Thyroid gland (tissue), 4 donors: ENCODE results near the gene PSMA4. TPM values are rescaled to one million over a fixed set of nuclear protein-coding genes. Genes with fewer than 3 reads are reported as not detected.
A peak's percentile ranks its signal among the peaks of the same experiment; 100 is the strongest.

ENCODE experiments used
- DNase-seq, 2 donors: peaks; one replicate each; pipeline ENCODE4 v3.0.0-alpha.2; 2019
- H3K27ac ChIP-seq, 3 donors: fragments of 200-600 bp; sonication (generic); 1 replicate in 2 of 3; 2 replicates in 1 of 3; pipeline ENCODE4 v1.5.1; 2016 to 2019; ENCODE audit warnings: mild to moderate bottlenecking in 1 of 3, moderate library complexity in 1 of 3
- H3K27me3 ChIP-seq: fragments of 200-600 bp; sonication (generic); one replicate; pipeline ENCODE4 v1.5.1; 2019
- H3K36me3 ChIP-seq, 2 donors: fragments of 200-600 bp; sonication (generic); one replicate each; pipeline ENCODE4 v1.5.1; 2016 to 2019
- H3K4me1 ChIP-seq, 2 donors: fragments of 200-600 bp; sonication (generic); one replicate each; pipeline ENCODE4 v1.5.1; 2017 to 2019
- H3K4me3 ChIP-seq, 3 donors: fragments of 200-600 bp; sonication (generic); replicated peaks in 1 of 3; 1 replicate in 2 of 3; 2 replicates in 1 of 3; pipeline ENCODE4 v1.5.1; 2016; ENCODE audit warnings: mild to moderate bottlenecking in 1 of 3
- H3K9me3 ChIP-seq: fragments of 200-600 bp; sonication (generic); one replicate; pipeline ENCODE4 v1.5.1; 2017
- POLR2A ChIP-seq, 2 donors: fragments of 450-650 bp; IDR thresholded peaks; one replicate each; pipeline ENCODE4 v1.6.1; 2017; ENCODE audit warnings: antibody characterized with exemption in 2 of 2, mild to moderate bottlenecking in 2 of 2, moderate library complexity in 1 of 2
- WGBS, 2 donors: methylation state at CpG; one replicate each; pipeline ENCODE4 v1.1.5; 2017; 5-methylcytosine and 5-hydroxymethylcytosine counted together
- intact Hi-C: fragments of 100-400 bp; cut with DNase I; formaldehyde crosslinking; loops from one replicate; pipeline ENCODE4 v1.15.1; 2023
- total RNA-seq, 4 donors: library from RNA; depleted of rRNA; stranded (reverse); fragments of >200 nt; gene quantifications; one replicate each; pipeline ENCODE4 v1.2.3, GENCODE V29; 2016
- TF ChIP-seq, protein P1 (sequence below), 6 experiments: fragments of 200-600 bp in 3 of 6; fragments of 450-650 bp in 3 of 6; sonication (generic) in 3 of 6; IDR thresholded peaks; one replicate each; pipeline ENCODE4 v1.5.1; 2016 to 2019; ENCODE audit warnings: antibody characterized with exemption in 6 of 6, mild to moderate bottlenecking in 2 of 6, inconsistent platforms in 1 of 6, moderate library complexity in 1 of 6

PSMA4 gene
- total RNA-seq, 4 donors from 2014 or later, result 123 to 185 (median 149) TPM

DNA sequence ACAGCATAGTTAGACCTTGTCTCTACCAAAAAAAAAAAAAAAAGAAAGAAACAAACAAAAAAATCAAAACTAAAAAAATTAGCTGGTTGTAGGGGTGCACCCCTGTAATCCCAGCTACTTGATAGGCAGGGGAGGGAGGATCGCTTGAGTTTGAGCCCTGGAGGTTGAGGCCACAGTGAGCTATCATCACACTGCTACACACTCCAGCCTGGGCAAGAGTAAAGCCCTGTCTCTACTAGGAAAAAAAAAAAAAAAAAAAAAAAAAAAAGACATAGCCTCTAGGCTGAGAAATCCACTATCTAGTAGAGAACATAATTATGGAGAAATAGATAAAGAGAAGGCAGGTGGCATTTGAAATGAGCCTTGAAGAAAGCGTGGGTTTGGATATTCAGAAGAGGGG is 22.8 kb downstream of the PSMA4 start:
- Histone ChIP-seq H3K4me1 (peaks cover 9% of the 10 kb centered on the region in 2 donors), H3K27me3 (peaks cover 4% of the 10 kb centered on the region), H3K36me3 (no peaks in the 10 kb centered on the region), H3K27ac (no peak overlapping the region), H3K4me3 (no peak overlapping the region), H3K9me3 (no peaks in the 10 kb centered on the region)
- 93 to 97% methylated on average over 2 of the region's 2 CpGs for WGBS, 2 donors
- TF ChIP-seq, protein P1, sequence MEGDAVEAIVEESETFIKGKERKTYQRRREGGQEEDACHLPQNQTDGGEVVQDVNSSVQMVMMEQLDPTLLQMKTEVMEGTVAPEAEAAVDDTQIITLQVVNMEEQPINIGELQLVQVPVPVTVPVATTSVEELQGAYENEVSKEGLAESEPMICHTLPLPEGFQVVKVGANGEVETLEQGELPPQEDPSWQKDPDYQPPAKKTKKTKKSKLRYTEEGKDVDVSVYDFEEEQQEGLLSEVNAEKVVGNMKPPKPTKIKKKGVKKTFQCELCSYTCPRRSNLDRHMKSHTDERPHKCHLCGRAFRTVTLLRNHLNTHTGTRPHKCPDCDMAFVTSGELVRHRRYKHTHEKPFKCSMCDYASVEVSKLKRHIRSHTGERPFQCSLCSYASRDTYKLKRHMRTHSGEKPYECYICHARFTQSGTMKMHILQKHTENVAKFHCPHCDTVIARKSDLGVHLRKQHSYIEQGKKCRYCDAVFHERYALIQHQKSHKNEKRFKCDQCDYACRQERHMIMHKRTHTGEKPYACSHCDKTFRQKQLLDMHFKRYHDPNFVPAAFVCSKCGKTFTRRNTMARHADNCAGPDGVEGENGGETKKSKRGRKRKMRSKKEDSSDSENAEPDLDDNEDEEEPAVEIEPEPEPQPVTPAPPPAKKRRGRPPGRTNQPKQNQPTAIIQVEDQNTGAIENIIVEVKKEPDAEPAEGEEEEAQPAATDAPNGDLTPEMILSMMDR (IDR thresholded peaks at IDR 0.05), result no peak
- TF ChIP-seq POLR2A (IDR thresholded peaks at IDR 0.05), result no peak
- intact Hi-C loops, result no loop called here
- DNase-seq, result no peak

DNA sequence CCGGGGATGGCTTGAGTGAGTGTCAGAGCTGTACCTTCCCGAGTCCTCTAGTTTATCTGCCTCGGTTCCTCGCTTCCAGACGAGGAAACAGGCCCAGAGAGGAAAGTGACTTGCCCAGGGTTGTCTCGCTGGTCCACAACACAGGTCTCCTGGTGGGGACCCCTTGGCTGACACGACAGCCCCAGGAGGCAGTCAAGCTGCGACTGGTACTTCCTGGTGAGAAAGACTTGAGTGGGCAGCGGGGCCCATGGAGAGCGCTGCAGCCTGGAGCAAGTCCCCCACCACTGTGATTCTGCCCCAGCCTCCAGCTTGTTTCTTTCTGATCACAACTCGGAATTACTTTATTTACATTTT is 24.5 kb downstream of the PSMA4 start:
- 59 to 65% methylated on average over 11 of the region's 11 CpGs for WGBS, 2 donors
- no peaks in the 10 kb centered on the region for H3K27me3 ChIP-seq
- intact Hi-C loops, result no loop called here
- TF ChIP-seq POLR2A (IDR thresholded peaks at IDR 0.05), result no peak
- TF ChIP-seq, protein P1 (IDR thresholded peaks at IDR 0.05), result no peak
- H3K4me1 ChIP-seq, result peaks cover 9% of the 10 kb centered on the region in 2 donors
- H3K4me3 ChIP-seq, result no peak overlapping the region
- DNase-seq, result no peak
- no peaks in the 10 kb centered on the region for H3K9me3 ChIP-seq
- H3K27ac ChIP-seq, result no peak overlapping the region
- H3K36me3 ChIP-seq, result no peaks in the 10 kb centered on the region

DNA sequence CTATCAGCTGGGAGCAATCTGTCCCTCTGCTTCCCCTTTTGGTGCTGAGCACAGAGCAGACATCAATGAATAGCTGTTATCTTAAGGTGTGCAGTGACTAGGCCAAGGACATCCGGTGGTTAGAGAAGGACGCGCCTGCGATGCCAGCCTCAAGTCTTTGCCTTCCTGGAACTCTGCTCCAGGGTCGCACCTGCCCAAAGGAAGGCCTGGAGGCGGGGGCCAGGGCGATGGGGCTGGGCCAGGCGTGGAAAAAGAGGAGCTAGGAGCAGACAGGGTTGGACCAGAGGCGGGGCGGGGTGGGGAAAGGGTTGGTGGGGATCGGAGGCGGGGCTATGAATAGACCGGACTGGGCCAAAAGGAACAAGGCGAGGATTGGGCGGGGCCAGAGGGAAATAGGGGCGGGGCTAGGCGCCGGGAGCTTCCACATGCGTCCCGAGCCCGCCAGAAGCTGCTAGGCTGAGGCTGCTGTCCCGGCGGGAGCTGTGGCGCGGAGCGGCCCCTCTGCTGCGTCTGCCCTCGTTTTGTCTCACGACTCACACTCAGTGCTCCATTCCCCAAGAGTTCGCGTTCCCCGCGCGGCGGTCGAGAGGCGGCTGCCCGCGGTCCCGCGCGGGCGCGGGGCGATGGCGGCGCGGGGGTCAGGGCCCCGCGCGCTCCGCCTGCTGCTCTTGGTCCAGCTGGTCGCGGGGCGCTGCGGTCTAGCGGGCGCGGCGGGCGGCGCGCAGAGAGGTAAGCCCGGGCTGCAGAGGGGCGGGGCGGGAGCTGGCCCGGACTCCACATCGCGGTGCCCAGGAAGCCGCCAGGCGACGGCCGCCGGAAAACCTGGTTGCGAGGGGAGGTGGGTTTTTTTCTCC is 25.1 kb downstream of the PSMA4 start, which contains the start of gene CHRNA5:
Gene CHRNA5 (plus strand): TSS at position 424 of the 854 bp plus-strand sequence. CDS start 200 bp downstream, at position 624.
- Histone ChIP-seq H3K27ac (no peak within 1 kb of the TSS), H3K27me3 (no peaks in the 10 kb centered on the region), H3K36me3 (no peaks in the 10 kb centered on the region), H3K4me1 (peaks cover 9% of the 10 kb centered on the region in 2 donors), H3K4me3 (peak within 1 kb of the TSS; percentile 26 to 43 (median 33)), H3K9me3 (no peaks in the 10 kb centered on the region)
- intact Hi-C loops, result no loop called here
- WGBS, 2 donors, result 1 to 2% methylated on average over 30 to 36 of the region's 75 CpGs
- DNase-seq, result peak; percentile 79 to 94
- TF ChIP-seq, protein P1 (IDR thresholded peaks at IDR 0.05), result no peak
- TF ChIP-seq POLR2A (IDR thresholded peaks at IDR 0.05), result peak in 1 of 2 donors; percentile 52

DNA sequence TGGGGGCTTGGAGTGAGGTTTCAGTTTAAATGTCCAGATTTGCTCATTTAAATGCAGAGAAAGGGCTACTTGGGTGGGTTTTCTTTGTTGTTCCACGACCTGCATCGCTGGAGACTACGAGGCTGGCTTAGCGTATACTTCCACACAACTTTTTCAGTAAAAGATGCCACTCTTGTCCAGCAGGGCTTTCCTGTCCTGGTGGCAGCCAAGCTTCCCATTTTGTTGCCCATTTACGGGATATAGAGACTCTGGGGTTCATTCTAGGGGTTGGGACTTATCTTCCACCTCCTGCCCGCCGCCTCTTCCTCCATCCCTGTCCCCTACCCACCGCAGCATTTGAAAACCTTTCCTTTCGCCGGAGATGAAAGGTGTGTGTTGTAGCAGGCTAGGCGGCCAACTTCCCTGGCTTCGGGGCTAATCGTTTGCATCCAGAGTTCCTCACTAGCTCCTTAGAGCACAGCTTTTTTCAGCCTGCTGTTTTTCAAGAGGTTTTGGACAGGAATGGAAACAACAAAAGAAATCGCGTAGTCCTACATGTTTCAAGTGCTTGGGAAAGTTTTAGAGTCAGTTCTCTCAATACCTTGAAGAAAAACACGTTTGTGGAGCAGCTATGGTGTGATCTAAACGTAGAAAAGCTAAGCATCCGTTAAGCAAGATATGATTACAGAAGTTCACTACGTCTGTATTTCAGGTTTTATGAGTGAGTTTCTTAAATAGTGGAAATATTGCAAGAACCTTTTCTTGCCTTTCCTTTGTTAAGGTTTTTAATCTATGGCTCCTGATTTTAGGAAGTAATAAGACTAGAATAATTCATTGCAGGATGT is 25.9 kb downstream of the PSMA4 start:
- 3 to 5% methylated on average over 19 of the region's 19 CpGs for WGBS, 2 donors
- no peaks in the 10 kb centered on the region for H3K36me3 ChIP-seq
- H3K27me3 ChIP-seq, result peaks cover 4% of the 10 kb centered on the region
- DNase-seq, result peak in 1 of 2 donors; percentile 6
- peaks cover 9% of the 10 kb centered on the region in 2 donors for H3K4me1 ChIP-seq
- no peak overlapping the region for H3K27ac ChIP-seq
- no peak for TF ChIP-seq POLR2A (IDR thresholded peaks at IDR 0.05)
- TF ChIP-seq, protein P1 (IDR thresholded peaks at IDR 0.05), result peak in 1 of 6 experiments; percentile 10
- intact Hi-C loops, result no loop called here
- no peaks in the 10 kb centered on the region for H3K9me3 ChIP-seq
- H3K4me3 ChIP-seq, result peak overlapping the region; percentile 26 to 43 (median 33)
